GM19324 (cell line): ENCODE results near the gene SDC3.

Source experiments
- ATAC-seq: cut with Tn5 transposase; IDR thresholded peaks from one replicate; pipeline ENCODE4 v1.9.1; 2021; ENCODE audit warnings: mild to moderate bottlenecking, moderate library complexity; ENCODE audit not compliant: unreplicated experiment, low FRiP score

Gene SDC3

DNA sequence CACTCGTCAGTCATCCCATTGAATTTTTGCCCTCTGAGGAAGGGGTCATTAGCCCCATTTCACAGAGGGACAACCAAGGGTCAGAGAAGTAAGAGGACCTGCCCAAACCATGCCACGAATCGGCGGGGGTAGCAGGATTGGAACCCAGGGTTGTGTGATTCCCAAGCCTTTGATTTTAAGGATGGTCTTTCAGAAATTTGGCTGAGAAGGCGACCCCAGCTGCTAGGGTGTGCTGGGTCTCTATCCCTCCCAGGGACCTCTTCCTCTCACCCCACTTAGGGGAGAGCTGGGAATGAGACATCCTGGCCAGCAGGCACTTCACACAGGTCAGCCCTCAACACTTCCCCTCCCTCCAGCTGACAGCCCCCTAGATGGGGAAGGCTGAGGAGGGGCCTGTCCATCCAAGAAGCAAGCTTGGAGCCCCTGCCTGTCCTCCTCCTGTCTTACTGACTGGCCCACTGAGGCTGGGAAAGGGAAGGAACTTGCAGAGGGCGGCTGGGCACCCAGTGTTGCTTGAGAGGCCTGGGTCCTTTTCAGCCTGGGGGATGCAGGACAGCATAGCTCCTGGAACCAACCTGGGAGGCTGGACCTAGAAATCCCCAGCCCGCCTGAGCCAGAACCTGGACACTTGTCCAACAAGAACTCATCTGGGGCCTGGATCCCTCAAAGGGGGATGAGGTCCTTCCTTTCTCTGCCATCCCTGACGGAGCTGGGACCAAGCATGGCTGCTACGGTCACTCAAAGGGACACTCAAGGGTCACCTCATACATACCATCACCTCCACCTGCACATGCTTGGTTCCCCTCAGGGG, 1.7 kb downstream of the SDC3 start:
- no peak for ATAC-seq

DNA sequence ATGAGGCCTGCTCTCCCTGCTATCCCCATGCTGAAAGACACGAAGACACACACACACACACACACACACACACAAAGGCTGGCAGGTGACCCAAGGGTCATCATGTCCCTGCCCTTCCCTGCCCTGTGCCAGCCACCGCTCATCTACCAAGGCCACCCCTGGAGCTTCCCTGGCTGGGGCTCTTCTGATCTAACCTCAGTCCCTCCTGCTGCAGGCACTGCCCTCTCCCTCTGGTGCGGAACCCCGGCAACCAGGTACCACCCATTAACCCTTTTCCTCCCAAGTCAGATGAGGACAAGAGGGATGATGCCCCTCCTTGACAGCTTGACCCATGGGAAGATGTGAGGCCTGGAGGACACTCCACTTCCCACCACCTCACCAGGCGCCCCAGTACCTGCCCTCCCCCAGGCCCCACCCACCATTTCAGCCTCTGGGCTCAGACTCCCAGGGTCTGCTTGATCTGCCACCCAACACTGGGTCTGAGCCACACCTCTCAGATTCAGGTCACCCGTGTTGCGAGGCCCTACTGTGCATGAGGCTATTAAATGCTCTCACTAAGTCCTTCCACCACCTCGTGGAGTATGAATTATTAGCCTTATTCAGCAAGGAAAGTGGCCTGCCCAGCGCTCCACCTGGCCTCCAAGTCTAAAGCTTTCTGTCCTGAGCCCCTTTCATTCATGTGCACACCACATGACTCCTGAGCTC, 2.5 kb downstream of the SDC3 start:
- no peak for ATAC-seq

DNA sequence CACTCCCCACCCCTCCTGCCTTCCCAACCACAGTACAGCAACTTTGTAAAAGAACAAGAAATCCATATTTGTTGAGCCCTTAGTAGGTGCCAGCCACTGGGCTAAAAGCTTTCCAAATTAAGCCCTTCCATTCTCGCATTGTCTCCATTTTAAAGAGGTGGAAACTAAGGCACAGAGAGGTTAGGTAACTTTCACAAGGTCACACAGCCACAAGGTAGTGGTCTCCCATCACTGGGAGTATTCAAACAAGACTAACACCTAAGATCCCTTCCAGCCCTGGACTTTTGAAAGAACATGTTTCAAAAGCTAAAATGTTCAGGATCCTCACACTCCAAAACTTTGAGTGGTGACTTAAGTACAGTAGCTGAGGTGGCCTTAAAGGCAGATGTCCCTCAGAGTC, 3.2 kb downstream of the SDC3 start:
- no peak for ATAC-seq

DNA sequence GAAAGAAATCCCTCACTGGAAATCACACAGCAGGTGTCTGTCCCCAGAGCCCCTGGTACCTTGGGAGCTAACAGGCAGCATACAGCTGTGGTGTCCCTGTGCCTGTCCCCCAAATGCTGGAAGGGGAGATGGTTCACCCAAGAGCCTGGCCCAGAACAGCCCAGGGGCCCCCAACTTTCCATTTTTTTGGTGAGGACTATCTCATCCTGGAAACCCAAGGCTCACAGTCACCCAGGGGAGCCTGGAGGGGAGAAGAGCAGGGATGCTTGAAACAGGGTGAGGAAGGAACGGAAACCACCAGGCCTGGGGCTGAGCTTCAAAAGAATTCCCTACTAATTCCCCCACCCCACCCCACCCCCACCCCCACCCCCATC, 3.6 kb downstream of the SDC3 start:
- ATAC-seq: no peak

DNA sequence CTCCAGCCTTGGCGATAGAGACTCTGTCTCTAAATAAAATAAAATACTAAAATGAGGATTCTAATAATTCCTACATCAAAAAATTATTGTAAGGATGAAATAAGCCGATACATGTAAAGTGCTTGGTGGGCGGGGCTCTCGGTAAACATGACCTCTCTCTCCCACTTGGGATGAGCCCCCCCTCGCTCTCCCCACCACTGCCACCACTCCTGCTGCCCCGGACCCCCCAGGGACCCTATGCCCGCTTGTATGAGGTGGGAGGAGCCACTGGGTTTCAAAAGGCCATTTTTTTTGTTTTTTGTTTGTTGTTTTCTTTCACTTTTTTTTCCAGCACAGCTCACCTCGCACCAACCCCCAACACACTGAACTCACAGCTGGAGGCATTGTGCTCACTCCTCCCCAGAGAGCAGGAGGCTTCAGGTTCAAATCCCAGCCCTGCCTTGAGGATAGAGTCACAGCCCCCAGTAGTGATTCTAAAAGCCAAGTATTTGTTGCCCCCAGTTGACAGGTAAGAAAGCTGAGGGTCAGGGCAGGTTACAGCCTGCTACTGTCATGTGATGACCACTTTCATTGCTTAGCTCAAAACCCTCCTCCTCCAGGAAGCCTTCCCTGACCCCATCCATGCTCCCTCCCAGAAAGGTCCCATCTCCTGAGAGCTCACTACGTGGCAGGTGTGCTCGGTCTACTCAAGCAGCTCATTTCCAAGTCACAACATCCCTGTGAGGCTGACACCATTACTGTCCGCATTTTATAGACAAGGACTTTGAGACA, 4.2 kb downstream of the SDC3 start:
- ATAC-seq: no peak

DNA sequence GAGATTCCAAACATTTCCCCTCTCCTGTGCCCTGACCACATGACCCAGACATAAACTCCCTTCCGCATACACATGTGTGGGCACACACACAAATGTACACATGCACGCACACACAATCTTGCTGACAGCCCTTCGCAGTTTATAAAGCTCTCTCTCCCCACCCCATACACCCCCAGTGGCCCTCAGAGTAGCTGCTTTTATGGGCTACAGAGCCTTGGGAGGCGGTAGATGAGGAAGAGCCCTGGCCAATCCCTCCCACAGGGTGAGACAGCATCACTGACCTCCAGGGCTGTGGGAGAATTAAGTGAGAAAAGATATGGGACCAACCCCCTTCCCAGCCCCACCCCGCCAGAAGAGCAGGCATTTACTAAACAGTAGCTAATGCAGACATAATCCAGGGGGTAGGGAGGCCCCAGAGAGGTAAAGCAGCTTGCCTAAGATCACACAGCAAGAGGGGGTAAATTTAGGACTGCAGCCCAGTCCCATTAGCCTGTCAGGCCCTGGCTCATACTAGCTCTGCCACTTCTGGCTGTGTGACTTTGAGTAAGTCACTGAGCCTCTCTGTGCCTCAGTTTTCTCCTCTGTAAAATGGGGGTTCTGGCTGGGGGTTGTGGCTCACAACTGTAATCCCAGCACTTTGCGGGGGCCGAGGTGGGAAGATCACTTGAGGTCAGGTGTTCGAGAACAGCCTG, 5.1 kb downstream of the SDC3 start:
- no peak for ATAC-seq

DNA sequence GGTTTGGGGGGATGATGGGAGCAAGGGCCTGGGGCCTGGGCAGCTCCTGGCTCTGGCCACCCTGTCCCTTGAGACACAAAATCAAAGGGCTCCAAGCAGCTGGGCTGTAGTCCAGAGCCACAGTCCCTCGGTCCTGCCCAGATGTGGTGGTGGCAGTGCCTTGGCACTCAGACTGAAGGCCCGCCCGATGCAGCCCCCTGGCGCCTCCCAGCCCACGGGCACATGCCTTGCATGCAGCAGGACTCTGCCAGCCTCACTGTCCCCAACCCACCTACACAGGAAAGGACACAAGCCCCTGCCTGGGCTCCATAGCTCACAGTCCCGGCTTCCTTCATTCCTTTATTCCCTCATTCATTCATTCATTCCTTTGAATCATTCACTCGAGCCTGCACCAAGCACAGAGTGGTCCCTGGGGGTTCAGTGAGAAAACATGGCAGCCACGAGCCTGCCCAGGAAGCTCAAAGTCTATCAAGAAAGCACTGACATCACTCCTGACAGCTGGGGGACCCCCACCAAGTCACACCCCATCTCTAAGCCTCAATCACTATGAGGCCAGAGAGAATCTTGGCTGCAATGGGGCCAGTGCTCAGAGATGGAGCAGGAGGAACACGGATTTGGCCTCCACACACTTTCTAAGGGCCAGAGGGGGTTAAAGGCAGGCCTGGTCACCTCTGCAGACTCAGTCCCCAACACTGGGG, 5.8 kb downstream of the SDC3 start:
- ATAC-seq: no peak

DNA sequence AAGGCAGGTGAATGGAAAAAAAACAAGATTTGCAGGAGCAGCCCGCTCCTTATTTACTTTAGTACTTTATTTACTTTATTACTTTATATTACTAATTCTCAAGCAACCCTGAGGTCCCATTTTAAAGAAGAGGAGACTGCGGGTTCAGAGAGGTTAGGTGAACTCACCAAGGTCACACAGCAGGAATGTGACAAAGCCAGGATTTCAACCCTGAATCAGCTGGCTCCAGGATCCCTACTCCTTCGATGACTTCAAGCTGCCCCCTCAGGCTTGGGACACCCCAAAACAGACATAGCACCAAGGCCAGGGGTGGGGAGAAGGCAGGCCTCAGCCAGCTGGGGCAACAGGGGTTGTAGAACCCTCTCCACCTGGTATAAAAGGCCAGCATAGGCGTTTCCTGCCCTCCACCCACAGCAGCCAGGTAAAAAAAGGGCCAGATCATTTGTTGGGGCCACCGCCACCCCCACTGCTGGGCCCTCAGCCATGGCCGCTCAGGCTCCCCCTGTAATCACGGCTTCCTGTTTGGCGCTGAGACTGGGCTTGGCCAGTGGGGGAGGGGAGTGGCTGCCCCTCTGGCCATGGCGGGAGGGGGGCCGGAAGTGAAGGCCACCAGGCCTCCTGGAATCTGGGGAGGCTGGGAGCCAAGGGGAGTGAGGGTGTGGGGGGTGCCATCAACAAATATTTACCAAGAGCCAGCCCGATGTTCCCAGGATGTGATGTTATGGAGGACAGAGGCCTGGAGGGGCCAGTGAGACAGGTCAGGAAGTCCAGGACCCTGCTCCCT, 6.6 kb downstream of the SDC3 start:
- ATAC-seq: no peak

DNA sequence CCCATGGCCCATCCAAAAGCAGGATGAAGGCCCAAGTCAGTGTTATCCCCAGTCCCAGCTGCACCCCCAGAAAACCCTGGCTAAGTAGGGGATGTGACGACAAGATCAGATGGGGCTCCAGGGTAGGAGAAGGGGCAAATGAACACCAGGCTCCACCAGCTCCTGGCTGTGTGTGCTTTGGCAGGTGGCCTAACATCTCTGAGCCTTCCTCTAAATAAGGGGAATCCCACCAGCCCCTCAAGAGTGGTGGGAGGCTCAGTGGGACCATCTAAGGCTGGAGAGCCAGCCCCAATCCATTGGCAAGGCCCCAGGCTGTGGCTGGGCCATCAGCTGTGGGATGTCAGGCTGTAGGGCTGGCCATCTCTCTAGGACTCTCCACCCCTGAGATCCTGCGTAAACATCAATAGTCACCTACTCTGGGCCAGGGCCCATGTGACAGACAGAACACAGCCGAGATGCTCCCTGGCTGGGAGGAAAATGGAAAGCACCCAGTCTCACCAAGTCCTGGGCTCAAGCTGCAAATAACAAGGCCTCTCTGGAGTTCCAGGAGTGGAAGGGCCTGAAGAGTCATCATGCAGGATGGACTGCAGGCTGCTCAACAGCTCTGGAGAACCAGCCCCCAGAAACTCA, 7.5 kb downstream of the SDC3 start:
- no peak for ATAC-seq

DNA sequence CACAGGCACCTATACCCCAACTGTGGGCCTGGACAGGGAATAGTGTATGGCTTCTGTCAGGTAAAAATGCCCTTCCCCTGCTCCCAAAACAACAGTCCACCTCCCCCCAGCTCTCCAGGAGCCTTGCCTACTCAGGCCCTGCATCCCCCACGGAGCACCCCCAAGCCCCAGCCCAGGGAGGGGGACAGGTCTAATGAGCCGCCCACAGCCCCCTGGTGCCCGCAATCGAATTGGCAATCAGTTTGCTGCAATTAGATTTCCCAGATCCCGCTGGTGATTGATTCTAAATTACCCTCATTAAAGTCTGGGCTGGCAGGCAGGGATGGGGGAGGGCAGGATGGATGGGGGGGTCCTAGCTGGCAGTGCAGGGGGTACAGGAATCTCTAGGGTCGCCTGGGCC, 8.1 kb downstream of the SDC3 start:
- no peak for ATAC-seq

DNA sequence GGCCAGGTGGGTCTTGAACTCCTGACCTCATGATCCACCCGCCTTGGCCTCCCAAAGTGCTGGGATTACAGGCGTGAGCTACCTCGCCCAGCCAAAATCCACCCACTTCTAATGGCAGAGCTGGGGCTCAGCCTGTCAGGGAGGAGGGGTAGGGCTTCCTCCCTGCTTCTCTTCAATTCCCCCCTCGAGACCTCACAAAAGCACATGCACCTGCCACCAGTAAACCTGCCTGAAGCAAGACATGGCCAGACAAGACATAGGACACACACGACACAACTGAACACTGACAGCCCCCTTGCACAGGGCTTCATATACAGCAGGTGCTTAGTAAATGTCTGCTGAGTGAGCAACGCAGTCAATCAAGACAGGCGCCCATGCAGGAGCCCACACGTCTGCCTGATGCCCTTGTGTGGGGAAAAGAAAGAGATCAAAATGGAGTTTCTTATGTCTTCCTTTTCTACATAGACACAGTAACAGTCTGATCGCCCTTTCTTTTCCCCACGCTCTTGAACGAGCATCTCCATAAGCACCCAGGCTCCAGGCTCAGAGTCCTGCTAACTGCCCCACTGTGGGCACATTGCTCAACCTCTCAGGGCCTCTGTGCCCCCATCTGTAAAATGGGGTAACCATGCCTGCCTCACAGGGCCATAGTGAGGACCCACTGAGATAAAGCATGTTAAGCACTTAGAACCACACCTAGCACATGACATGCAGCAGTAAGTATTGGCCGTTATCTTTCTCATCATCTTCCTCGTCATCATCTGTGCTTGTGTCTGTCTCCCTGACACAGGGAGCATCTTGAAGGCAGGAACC, 8.8 kb downstream of the SDC3 start:
- no peak for ATAC-seq

DNA sequence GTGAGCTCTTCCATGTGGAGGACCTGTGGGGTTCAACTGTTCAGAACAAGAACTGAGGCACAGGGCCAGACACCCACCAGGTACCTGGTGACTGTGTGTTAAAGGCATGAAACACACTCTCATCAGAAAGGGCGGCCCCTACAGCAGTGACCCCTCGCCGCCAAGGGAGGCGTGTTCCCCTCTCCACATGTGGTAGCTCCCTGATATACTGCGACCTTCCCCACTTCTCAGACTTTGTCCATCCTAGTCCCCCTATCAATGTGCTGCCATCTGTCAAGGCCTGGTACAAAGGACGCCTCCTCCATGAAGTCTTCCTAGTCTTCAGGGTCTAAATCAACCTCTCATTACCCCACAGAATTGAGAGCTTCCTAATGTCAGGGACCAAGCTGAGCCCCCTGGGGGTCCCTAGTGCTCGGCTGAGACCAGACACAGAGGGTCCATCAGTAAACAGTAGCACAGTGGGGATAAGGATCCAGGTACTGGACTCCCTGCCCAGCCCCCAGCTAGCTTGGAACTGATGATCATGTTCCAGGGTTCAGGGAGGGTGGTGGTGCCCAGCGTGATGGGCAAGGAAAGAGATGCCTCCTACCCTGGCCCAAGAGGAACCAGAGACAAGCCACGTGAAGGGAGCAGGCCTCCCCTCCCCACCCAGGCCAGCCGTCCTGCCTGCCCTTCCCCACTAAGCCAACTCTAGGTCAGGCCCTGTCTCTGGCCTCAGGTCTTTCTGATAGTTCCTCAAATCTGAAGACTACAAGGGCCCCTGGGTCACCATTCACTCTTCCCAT, 10.3 kb downstream of the SDC3 start:
- ATAC-seq: no peak

DNA sequence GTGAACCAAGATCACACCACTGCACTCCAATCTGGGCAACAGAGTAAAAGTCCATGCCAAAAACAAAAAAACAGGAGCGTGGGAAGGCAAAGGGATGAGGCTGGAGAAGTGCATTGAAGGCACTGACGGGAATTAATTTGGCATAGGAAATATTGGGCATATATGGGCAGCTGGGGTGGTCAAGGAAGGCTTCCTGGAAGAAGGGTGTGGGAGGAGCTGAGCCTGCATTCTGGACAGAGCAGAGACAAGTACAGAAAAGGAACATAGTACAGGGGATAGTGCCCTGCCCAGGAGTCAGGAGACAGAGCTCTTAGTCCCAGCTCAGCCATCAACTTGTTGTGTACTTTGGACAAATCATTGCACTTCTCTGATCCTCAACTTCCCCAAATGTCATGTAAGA, 11.7 kb downstream of the SDC3 start:
- no peak for ATAC-seq

DNA sequence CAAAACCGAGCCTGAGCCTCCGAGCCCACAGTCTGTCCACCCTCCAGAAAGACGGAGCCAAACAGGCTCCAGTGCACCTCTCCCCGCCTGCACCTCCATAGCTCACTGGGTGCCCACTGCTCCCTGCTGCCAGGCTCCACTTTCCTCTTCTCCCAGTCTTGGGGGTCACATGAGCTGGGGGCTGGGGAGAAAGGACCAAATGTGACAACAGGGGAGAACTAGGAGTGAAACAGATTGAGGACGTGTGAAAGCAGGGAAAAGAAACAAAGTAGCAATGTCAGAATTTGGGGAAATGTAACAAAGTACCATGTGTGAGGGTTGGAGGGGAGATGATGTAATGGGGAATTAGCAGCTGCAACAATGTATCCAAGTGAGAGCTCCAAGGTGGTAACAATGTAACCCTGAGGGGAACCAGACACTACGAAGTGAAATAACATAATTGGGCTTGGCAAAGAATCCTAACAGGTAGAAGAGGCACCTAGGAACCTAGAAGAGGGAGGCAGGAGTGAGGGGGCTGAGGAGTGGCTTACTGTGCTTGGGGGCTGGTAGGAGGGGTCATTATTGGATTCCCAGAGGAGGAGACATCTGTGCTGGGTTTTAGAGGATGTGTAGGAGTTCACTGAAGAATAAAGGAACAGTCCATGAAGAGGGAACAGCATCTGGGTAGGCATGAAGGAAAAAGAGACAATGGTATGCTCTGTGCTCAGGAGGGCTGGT, 12.5 kb downstream of the SDC3 start:
- ATAC-seq: no peak

DNA sequence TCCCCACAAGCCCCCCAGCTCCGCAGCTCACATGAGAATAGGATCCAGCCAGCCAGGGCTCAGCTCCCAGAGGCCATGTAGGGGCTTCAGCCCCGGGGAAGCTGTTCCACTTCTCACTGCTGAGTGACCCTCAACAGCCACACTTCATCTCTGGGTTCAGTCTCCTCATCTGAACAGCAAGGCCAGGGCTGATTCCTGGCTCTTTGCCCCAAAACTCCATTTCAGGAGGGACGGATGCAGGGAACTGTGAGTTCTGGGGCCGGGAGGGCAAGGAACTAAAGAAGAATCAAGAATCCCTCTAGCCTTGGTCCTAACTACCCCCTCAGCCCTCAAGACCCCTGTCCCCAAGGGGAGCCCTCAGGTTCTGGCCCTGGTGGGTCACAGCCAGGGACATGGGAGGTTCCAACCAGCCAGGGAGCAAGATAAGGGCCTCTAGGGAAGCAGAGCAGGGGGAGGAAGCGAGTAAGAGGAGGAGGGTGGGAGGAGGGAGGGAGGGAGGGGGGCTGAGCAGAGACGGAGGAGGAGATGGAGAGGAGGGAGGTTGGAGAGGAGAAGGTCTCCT, 13.1 kb downstream of the SDC3 start:
- no peak for ATAC-seq

DNA sequence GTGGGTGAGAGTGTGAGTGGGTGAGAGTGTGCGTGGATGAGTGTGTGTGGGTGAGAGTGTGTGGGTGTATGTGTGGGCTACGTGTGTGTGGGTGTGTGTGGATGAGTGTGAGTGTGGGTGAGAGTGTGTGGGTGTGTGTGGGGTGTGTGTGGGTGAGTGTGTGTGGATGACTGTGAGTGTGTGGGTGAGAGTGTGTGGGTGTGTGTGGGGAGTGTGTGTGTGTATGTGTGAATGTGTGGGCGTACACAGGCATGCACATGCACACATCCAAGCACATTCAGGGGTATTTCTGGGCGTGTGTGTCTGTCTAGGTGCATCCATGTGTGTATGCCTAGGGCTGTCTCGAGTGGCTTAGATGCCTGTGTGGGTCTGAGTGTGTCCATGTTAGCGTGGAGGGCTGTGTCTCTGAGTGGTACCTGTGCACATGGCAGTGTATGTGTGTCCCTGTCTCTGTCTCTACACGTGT, 14.0 kb downstream of the SDC3 start:
- ATAC-seq: no peak
